ENCODE data around the gene SUPT3H. TPM values are rescaled to one million over a fixed set of nuclear protein-coding genes. Genes with fewer than 3 reads are reported as not detected.

The SUPT3H gene
- total and polyA plus RNA-seq, 4 donors: 2.3 to 9.4 (median 5.8) TPM

GRCh38 chr6:45400021-45400420, 22.3 kb upstream of the SUPT3H start:
- 83 to 88% methylated on average over 2 of the region's 2 CpGs for WGBS, 2 donors
- DNase-seq: no peak
- Histone ChIP-seq H3K27me3 (ENCODE audit: control insufficient read depth in 1 of 2, insufficient read depth in 2 of 2, low read length in 1 of 2) (no peaks in the 10 kb centered on the region), H3K4me1 (ENCODE audit: control insufficient read depth in 1 of 2, insufficient read depth in 2 of 2, low read length in 2 of 2) (no peaks in the 10 kb centered on the region), H3K4me3 (ENCODE audit: low read length in 2 of 2) (no peak overlapping the region), H3K27ac (ENCODE audit: low read depth in 1 of 2, low read length in 2 of 2) (no peak overlapping the region), H3K9me3 (ENCODE audit: control insufficient read depth, low read length) (peaks cover 3% of the 10 kb centered on the region), H3K36me3 (ENCODE audit: control insufficient read depth in 1 of 2, insufficient read depth in 2 of 2, low read length in 1 of 2) (no peaks in the 10 kb centered on the region)
- intact Hi-C loops (cut with DNase I): no loop called here
- no peak for ATAC-seq (ENCODE audit: low FRiP score)

GRCh38 chr6:45398075-45398813, 20.5 kb upstream of the SUPT3H start:
- Histone ChIP-seq H3K27me3 (ENCODE audit: control insufficient read depth in 1 of 2, insufficient read depth in 2 of 2, low read length in 1 of 2) (no peaks in the 10 kb centered on the region), H3K36me3 (ENCODE audit: control insufficient read depth in 1 of 2, insufficient read depth in 2 of 2, low read length in 1 of 2) (no peaks in the 10 kb centered on the region), H3K9me3 (ENCODE audit: control insufficient read depth, low read length) (peaks cover 3% of the 10 kb centered on the region), H3K27ac (ENCODE audit: low read depth in 1 of 2, low read length in 2 of 2) (no peak overlapping the region), H3K4me1 (ENCODE audit: control insufficient read depth in 1 of 2, insufficient read depth in 2 of 2, low read length in 2 of 2) (no peaks in the 10 kb centered on the region), H3K4me3 (ENCODE audit: low read length in 2 of 2) (no peak overlapping the region)
- intact Hi-C loops (cut with DNase I): no loop called here
- ATAC-seq (ENCODE audit: low FRiP score): no peak
- no peak for DNase-seq
- 76 to 85% methylated on average over 2 of the region's 2 CpGs for WGBS, 2 donors

GRCh38 chr6:45394586-45395095, 16.9 kb upstream of the SUPT3H start:
- no peak for ATAC-seq (ENCODE audit: low FRiP score)
- no peaks in the 10 kb centered on the region for H3K4me1 ChIP-seq (ENCODE audit: control insufficient read depth in 1 of 2, insufficient read depth in 2 of 2, low read length in 2 of 2)
- no peaks in the 10 kb centered on the region for H3K36me3 ChIP-seq (ENCODE audit: control insufficient read depth in 1 of 2, insufficient read depth in 2 of 2, low read length in 1 of 2)
- 72% methylated on average over 4 of the region's 4 CpGs for WGBS, 2 donors
- DNase-seq: no peak
- no peaks in the 10 kb centered on the region for H3K9me3 ChIP-seq (ENCODE audit: control insufficient read depth, low read length)
- intact Hi-C loops (cut with DNase I): no loop called here
- no peaks in the 10 kb centered on the region for H3K27me3 ChIP-seq (ENCODE audit: control insufficient read depth in 1 of 2, insufficient read depth in 2 of 2, low read length in 1 of 2)
- no peak overlapping the region for H3K27ac ChIP-seq (ENCODE audit: low read depth in 1 of 2, low read length in 2 of 2)
- H3K4me3 ChIP-seq (ENCODE audit: low read length in 2 of 2): no peak overlapping the region

- no peak overlapping the region for H3K4me3 ChIP-seq (ENCODE audit: low read length in 2 of 2)
- H3K9me3 ChIP-seq (ENCODE audit: control insufficient read depth, low read length): no peaks in the 10 kb centered on the region
- H3K36me3 ChIP-seq (ENCODE audit: control insufficient read depth in 1 of 2, insufficient read depth in 2 of 2, low read length in 1 of 2): no peaks in the 10 kb centered on the region
- WGBS, 2 donors: 74 to 75% methylated on average over 3 of the region's 3 CpGs
- H3K27ac ChIP-seq (ENCODE audit: low read depth in 1 of 2, low read length in 2 of 2): no peak overlapping the region
- H3K27me3 ChIP-seq (ENCODE audit: control insufficient read depth in 1 of 2, insufficient read depth in 2 of 2, low read length in 1 of 2): no peaks in the 10 kb centered on the region
- DNase-seq (no peak), ATAC-seq (ENCODE audit: low FRiP score) (no peak)
- intact Hi-C loops (cut with DNase I): no loop called here
- H3K4me1 ChIP-seq (ENCODE audit: control insufficient read depth in 1 of 2, insufficient read depth in 2 of 2, low read length in 2 of 2): no peaks in the 10 kb centered on the region
Observed at GRCh38 chr6:45388328-45388727, 10.6 kb upstream of the SUPT3H start.

- H3K9me3 ChIP-seq (ENCODE audit: control insufficient read depth, low read length): no peaks in the 10 kb centered on the region
- no peak for DNase-seq
- H3K36me3 ChIP-seq (ENCODE audit: control insufficient read depth in 1 of 2, insufficient read depth in 2 of 2, low read length in 1 of 2): no peaks in the 10 kb centered on the region
- 70 to 79% methylated on average over 5 of the region's 5 CpGs for WGBS, 2 donors
- ATAC-seq (ENCODE audit: low FRiP score): no peak
- no peaks in the 10 kb centered on the region for H3K27me3 ChIP-seq (ENCODE audit: control insufficient read depth in 1 of 2, insufficient read depth in 2 of 2, low read length in 1 of 2)
- no peak overlapping the region for H3K4me3 ChIP-seq (ENCODE audit: low read length in 2 of 2)
- intact Hi-C loops (cut with DNase I): no loop called here
- no peak overlapping the region for H3K27ac ChIP-seq (ENCODE audit: low read depth in 1 of 2, low read length in 2 of 2)
- no peaks in the 10 kb centered on the region for H3K4me1 ChIP-seq (ENCODE audit: control insufficient read depth in 1 of 2, insufficient read depth in 2 of 2, low read length in 2 of 2)
Observed at GRCh38 chr6:45387236-45387635, 9.5 kb upstream of the SUPT3H start.

- Histone ChIP-seq H3K4me3 (ENCODE audit: low read length in 2 of 2) (no peak overlapping the region), H3K9me3 (ENCODE audit: control insufficient read depth, low read length) (no peaks in the 10 kb centered on the region), H3K27ac (ENCODE audit: low read depth in 1 of 2, low read length in 2 of 2) (no peak overlapping the region), H3K36me3 (ENCODE audit: control insufficient read depth in 1 of 2, insufficient read depth in 2 of 2, low read length in 1 of 2) (no peaks in the 10 kb centered on the region), H3K4me1 (ENCODE audit: control insufficient read depth in 1 of 2, insufficient read depth in 2 of 2, low read length in 2 of 2) (no peaks in the 10 kb centered on the region), H3K27me3 (ENCODE audit: control insufficient read depth in 1 of 2, insufficient read depth in 2 of 2, low read length in 1 of 2) (no peaks in the 10 kb centered on the region)
- DNase-seq (no peak), ATAC-seq (ENCODE audit: low FRiP score) (no peak)
- WGBS, 2 donors: 63 to 69% methylated on average over 3 of the region's 3 CpGs
- intact Hi-C loops (cut with DNase I): no loop called here
Observed at GRCh38 chr6:45386501-45386900, 8.8 kb upstream of the SUPT3H start.

GRCh38 chr6:45382391-45382790, 4.7 kb upstream of the SUPT3H start:
- no peaks in the 10 kb centered on the region for H3K4me1 ChIP-seq (ENCODE audit: control insufficient read depth in 1 of 2, insufficient read depth in 2 of 2, low read length in 2 of 2)
- no peak overlapping the region for H3K27ac ChIP-seq (ENCODE audit: low read depth in 1 of 2, low read length in 2 of 2)
- intact Hi-C loops (cut with DNase I): no loop called here
- no peak overlapping the region for H3K4me3 ChIP-seq (ENCODE audit: low read length in 2 of 2)
- ATAC-seq (ENCODE audit: low FRiP score): no peak
- H3K9me3 ChIP-seq (ENCODE audit: control insufficient read depth, low read length): no peaks in the 10 kb centered on the region
- 92 to 93% methylated on average over 2 of the region's 2 CpGs for WGBS, 2 donors
- no peaks in the 10 kb centered on the region for H3K36me3 ChIP-seq (ENCODE audit: control insufficient read depth in 1 of 2, insufficient read depth in 2 of 2, low read length in 1 of 2)
- H3K27me3 ChIP-seq (ENCODE audit: control insufficient read depth in 1 of 2, insufficient read depth in 2 of 2, low read length in 1 of 2): no peaks in the 10 kb centered on the region
- DNase-seq: no peak

- ATAC-seq (ENCODE audit: low FRiP score) (peak; percentile 70), DNase-seq (peak; percentile 44 to 80)
- Histone ChIP-seq H3K4me3 (ENCODE audit: low read length in 2 of 2) (peak overlapping the region; percentile 27 to 94), H3K27ac (ENCODE audit: low read depth in 1 of 2, low read length in 2 of 2) (peak overlapping the region; percentile 52 to 81), H3K27me3 (ENCODE audit: control insufficient read depth in 1 of 2, insufficient read depth in 2 of 2, low read length in 1 of 2) (no peaks in the 10 kb centered on the region), H3K4me1 (ENCODE audit: control insufficient read depth in 1 of 2, insufficient read depth in 2 of 2, low read length in 2 of 2) (no peaks in the 10 kb centered on the region), H3K9me3 (ENCODE audit: control insufficient read depth, low read length) (no peaks in the 10 kb centered on the region), H3K36me3 (ENCODE audit: control insufficient read depth in 1 of 2, insufficient read depth in 2 of 2, low read length in 1 of 2) (no peaks in the 10 kb centered on the region)
- intact Hi-C loops (cut with DNase I): no loop called here
- 1 to 2% methylated on average over 21 of the region's 21 CpGs for WGBS, 2 donors
Observed at GRCh38 chr6:45378334-45378926, 696 bp upstream of the SUPT3H start.

- no peak for DNase-seq
- H3K27ac ChIP-seq (ENCODE audit: low read depth in 1 of 2, low read length in 2 of 2): peak overlapping the region; percentile 55 to 80
- no peaks in the 10 kb centered on the region for H3K4me1 ChIP-seq (ENCODE audit: control insufficient read depth in 1 of 2, insufficient read depth in 2 of 2, low read length in 2 of 2)
- ATAC-seq (ENCODE audit: low FRiP score): peak; percentile 5
- intact Hi-C loops (cut with DNase I): no loop called here
- H3K36me3 ChIP-seq (ENCODE audit: control insufficient read depth in 1 of 2, insufficient read depth in 2 of 2, low read length in 1 of 2): no peaks in the 10 kb centered on the region
- H3K9me3 ChIP-seq (ENCODE audit: control insufficient read depth, low read length): no peaks in the 10 kb centered on the region
- 1% methylated on average over 21 of the region's 21 CpGs for WGBS, 2 donors
- no peaks in the 10 kb centered on the region for H3K27me3 ChIP-seq (ENCODE audit: control insufficient read depth in 1 of 2, insufficient read depth in 2 of 2, low read length in 1 of 2)
- peak overlapping the region; percentile 67 to 94 for H3K4me3 ChIP-seq (ENCODE audit: low read length in 2 of 2)
Observed at GRCh38 chr6:45377043-45377553, 636 bp downstream of the SUPT3H start.
